Keratinocyte (primary cell): Measurements from ENCODE around the gene MFN1. TPM values are rescaled to one million over a fixed set of nuclear protein-coding genes. Genes with fewer than 3 reads are reported as not detected.
A peak's percentile ranks its signal among the peaks of the same experiment; 100 is the strongest.

Source experiments
- DNase-seq: peaks from one replicate; pipeline ENCODE4 v3.0.0-alpha.2; 2011; ENCODE audit warnings: low read depth, missing footprints, low spot score
- FAIRE-seq: peaks from 2 replicates; lab custom pipeline; 2011; peaks lifted over from hg19 to GRCh38; lab: Jason Lieb, UNC
- H2AFZ ChIP-seq: 2 replicates; pipeline ENCODE4 v1.6.0; 2012; ENCODE audit warnings: low read length, control low read depth, inconsistent platforms; ENCODE audit not compliant: control insufficient read depth
- H3K27ac ChIP-seq: 2 replicates; pipeline ENCODE4 v1.5.1; 2011; ENCODE audit warnings: low read length; ENCODE audit not compliant: control insufficient read depth, insufficient read depth
- H3K27me3 ChIP-seq: 3 replicates; pipeline ENCODE4 v1.6.0; 2011; ENCODE audit warnings: low read length; ENCODE audit not compliant: control insufficient read depth, insufficient read depth; ENCODE audit errors: extremely low read depth
- H3K36me3 ChIP-seq, 2 experiments: 2 replicates in 1 of 2; 3 replicates in 1 of 2; pipeline ENCODE4 v1.5.1; 2011; ENCODE audit warnings: low read length in 2 of 2, mild to moderate bottlenecking in 1 of 2; ENCODE audit not compliant: control insufficient read depth in 2 of 2, insufficient read depth in 2 of 2; ENCODE audit errors: extremely low read depth in 1 of 2
- H3K4me1 ChIP-seq: 3 replicates; pipeline ENCODE4 v1.5.1; 2011; ENCODE audit warnings: low read length; ENCODE audit not compliant: control insufficient read depth, insufficient read depth; ENCODE audit errors: extremely low read depth
- H3K4me2 ChIP-seq: 3 replicates; pipeline ENCODE4 v1.6.0; 2011; ENCODE audit warnings: low read depth, low read length; ENCODE audit not compliant: control insufficient read depth, insufficient read depth; ENCODE audit errors: extremely low read depth
- H3K4me3 ChIP-seq, 3 experiments: fragments of 200-600 bp in 1 of 3; sonication (generic) in 1 of 3; 2 replicates in 2 of 3; 3 replicates in 1 of 3; pipeline ENCODE4 v1.5.1; 2011 to 2016; ENCODE audit warnings: low read length in 3 of 3, mild to moderate bottlenecking in 3 of 3, control low read depth in 2 of 3, inconsistent platforms in 1 of 3, low read depth in 1 of 3, mixed read lengths in 1 of 3, mixed run types in 1 of 3, moderate library complexity in 1 of 3; ENCODE audit not compliant: control insufficient read depth in 2 of 3, insufficient read depth in 2 of 3; ENCODE audit errors: extremely low read depth in 1 of 3
- H3K79me2 ChIP-seq: 2 replicates; pipeline ENCODE4 v1.6.0; 2012; ENCODE audit warnings: low read length; ENCODE audit not compliant: control insufficient read depth, insufficient read depth
- H3K9ac ChIP-seq: 3 replicates; pipeline ENCODE4 v1.6.0; 2011; ENCODE audit warnings: low read length; ENCODE audit not compliant: control insufficient read depth, insufficient read depth; ENCODE audit errors: extremely low read depth
- H3K9me1 ChIP-seq: 3 replicates; pipeline ENCODE4 v1.6.0; 2011; ENCODE audit warnings: low read length; ENCODE audit not compliant: control insufficient read depth, insufficient read depth; ENCODE audit errors: extremely low read depth
- H3K9me3 ChIP-seq: 2 replicates; pipeline ENCODE4 v1.5.1; 2012; ENCODE audit warnings: low read depth, low read length; ENCODE audit not compliant: control insufficient read depth
- H4K20me1 ChIP-seq: 3 replicates; pipeline ENCODE4 v1.6.0; 2011; ENCODE audit warnings: low read length; ENCODE audit not compliant: control insufficient read depth, insufficient read depth; ENCODE audit errors: extremely low read depth
- EZH2 ChIP-seq: IDR thresholded peaks from one replicate; pipeline ENCODE4 v1.6.1; 2012; ENCODE audit warnings: inconsistent platforms, mild to moderate bottlenecking, low read length, moderate library complexity
- dilution Hi-C: fragments of 300-500 bp; cut with MboI; formaldehyde crosslinking; loops from one replicate; pipeline ENCODE4 v1.7.0; 2020; ENCODE audit warnings: low sequenced_read_pairs; ENCODE audit not compliant: extremely low pct_ligation_motif_present
- polyA plus RNA-seq, 5 experiments: library from polyadenylated mRNA; depleted of rRNA in 3 of 5; stranded (reverse) in 3 of 5; stranded (forward) in 1 of 5; unstranded in 1 of 5; fragments of >200 nt; gene quantifications; 1 replicate in 1 of 5; 2 replicates in 3 of 5; 3 replicates in 1 of 5; pipeline versions ENCODE4 v1.2.1 to v1.2.3, GENCODE V29; 2011 to 2012; ENCODE audit warnings: missing spikeins in 2 of 5, low read depth in 1 of 5, low replicate concordance in 1 of 5
- TF ChIP-seq, protein P1 (sequence below), 3 experiments: IDR thresholded peaks in 1 of 3; conservative IDR thresholded peaks in 1 of 3; optimal IDR thresholded peaks in 1 of 3; 2 replicates in 2 of 3; 3 replicates in 1 of 3; pipeline versions ENCODE3 to v1.5.1; 2011; ENCODE audit warnings: low read length in 3 of 3, mild to moderate bottlenecking in 3 of 3, moderate library complexity in 2 of 3, control low read depth in 1 of 3, inconsistent platforms in 1 of 3; ENCODE audit not compliant: insufficient read depth in 2 of 3; ENCODE audit errors: extremely low read depth in 1 of 3

MFN1 gene
- polyA plus RNA-seq, 1 donor (not counting 4 experiments of a cell fraction or from before 2014, with no cell fraction given): 50.2 TPM

DNA sequence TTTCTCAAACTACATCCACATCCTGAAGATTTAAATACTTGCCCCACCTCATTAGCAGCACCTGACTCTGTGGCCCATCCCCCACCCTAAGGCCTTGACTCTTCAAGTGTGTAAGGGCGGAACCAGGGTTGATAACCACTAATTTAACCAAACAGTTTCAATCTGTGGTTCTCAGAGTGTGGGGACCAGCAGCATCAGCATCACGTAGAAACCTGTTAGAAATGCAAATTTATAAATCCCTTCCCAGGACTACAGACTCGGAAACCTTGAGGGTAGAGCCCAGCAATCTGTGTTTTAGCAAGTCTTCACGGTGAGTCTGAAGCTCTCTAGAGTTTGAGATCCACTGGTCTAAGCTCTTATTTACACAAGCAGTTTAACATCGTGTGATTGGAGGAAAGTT lies 91.3 kb downstream of the MFN1 start:
- Histone ChIP-seq H3K79me2 (peaks cover 55% of the 10 kb centered on the region), H4K20me1 (no peaks in the 10 kb centered on the region), H3K4me2 (no peak overlapping the region)

More for the DNA sequence above, 91.3 kb downstream of the MFN1 start:
- Histone ChIP-seq H3K9me3 (no peaks in the 10 kb centered on the region), H3K27me3 (no peaks in the 10 kb centered on the region), H3K4me3 (no peak overlapping the region), H3K9ac (no peak overlapping the region), H3K4me1 (peaks cover under 1% of the 10 kb centered on the region), H2AFZ (no peak overlapping the region), H3K36me3 (peaks cover 0 to 6% of the 10 kb centered on the region in 2 experiments), H3K27ac (no peak overlapping the region), H3K9me1 (no peaks in the 10 kb centered on the region)
- dilution Hi-C loops: no loop called here
- FAIRE-seq: peak; percentile 44
- no peak for DNase-seq
- TF ChIP-seq, protein P1, sequence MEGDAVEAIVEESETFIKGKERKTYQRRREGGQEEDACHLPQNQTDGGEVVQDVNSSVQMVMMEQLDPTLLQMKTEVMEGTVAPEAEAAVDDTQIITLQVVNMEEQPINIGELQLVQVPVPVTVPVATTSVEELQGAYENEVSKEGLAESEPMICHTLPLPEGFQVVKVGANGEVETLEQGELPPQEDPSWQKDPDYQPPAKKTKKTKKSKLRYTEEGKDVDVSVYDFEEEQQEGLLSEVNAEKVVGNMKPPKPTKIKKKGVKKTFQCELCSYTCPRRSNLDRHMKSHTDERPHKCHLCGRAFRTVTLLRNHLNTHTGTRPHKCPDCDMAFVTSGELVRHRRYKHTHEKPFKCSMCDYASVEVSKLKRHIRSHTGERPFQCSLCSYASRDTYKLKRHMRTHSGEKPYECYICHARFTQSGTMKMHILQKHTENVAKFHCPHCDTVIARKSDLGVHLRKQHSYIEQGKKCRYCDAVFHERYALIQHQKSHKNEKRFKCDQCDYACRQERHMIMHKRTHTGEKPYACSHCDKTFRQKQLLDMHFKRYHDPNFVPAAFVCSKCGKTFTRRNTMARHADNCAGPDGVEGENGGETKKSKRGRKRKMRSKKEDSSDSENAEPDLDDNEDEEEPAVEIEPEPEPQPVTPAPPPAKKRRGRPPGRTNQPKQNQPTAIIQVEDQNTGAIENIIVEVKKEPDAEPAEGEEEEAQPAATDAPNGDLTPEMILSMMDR (optimal IDR thresholded peaks at IDR 0.05 in 1 of 3, IDR thresholded peaks at IDR 0.05 in 1 of 3, conservative IDR thresholded peaks at IDR 0.05 in 1 of 3; ENCODE audit: extremely low read depth in 1 of 3, insufficient read depth in 2 of 3, low read length in 3 of 3): no peak
- no peak for TF ChIP-seq EZH2

Other genes with a start within 250 kb of the MFN1 start
- 7.5 to 12.0 TPM (median 7.7 TPM) in 3 replicates for gene PIK3CA, start 199.4 kb upstream of the MFN1 start, polyA plus RNA-seq
- 0.31 to 1.00 TPM (median 0.32 TPM) in 3 replicates for gene KCNMB3, start 96.6 kb upstream of the MFN1 start, polyA plus RNA-seq
- gene ZNF639, start 24.7 kb upstream of the MFN1 start, polyA plus RNA-seq: 7.6 to 15.8 TPM (median 14.9 TPM) in 3 replicates
- gene GNB4, start 103.8 kb downstream of the MFN1 start, polyA plus RNA-seq: 35.1 to 51.1 TPM (median 42.2 TPM) in 3 replicates
- gene ACTL6A, start 215.2 kb downstream of the MFN1 start, polyA plus RNA-seq: 59.3 to 106 TPM (median 65.0 TPM) in 3 replicates